WTC11 (cell line): Measurements from ENCODE around the gene ARHGAP15. TPM values are rescaled to one million over a fixed set of nuclear protein-coding genes. Genes with fewer than 3 reads are reported as not detected.

ENCODE experiments used
- ATAC-seq: fragments of 200-7000 bp; cut with Tn5 transposase; 2 replicates; pipeline ENCODE4 v1.10.0; 2021; ENCODE audit warnings: mild to moderate bottlenecking, moderate library complexity
- CTCF ChIA-PET: fragments of 300-600 bp; sonication (Branson Sonifier 250); formaldehyde crosslinking; loops from one replicate; lab custom pipeline; 2021; ENCODE audit warnings: antibody characterized with exemption; lab: Charles Lee
- POLR2A ChIA-PET: fragments of 350-600 bp; sonication (Branson Sonifier 250); formaldehyde crosslinking; loops from one replicate; lab custom pipeline; 2021; ENCODE audit warnings: antibody characterized with exemption; lab: Charles Lee
- DNase-seq: peaks from one replicate; pipeline ENCODE4 v3.0.0; 2021; ENCODE audit warnings: low spot score
- H3K27ac Mint-ChIP-seq: 2 replicates; pipeline ENCODE4 v1.8.0; 2021; ENCODE audit warnings: mixed read lengths
- H3K27me3 Mint-ChIP-seq: 2 replicates; pipeline ENCODE4 v1.8.0; 2021; ENCODE audit warnings: low read depth, mild to moderate bottlenecking, moderate library complexity, mixed read lengths
- H3K36me3 Mint-ChIP-seq: 2 replicates; pipeline ENCODE4 v1.8.0; 2021; ENCODE audit warnings: mixed read lengths
- H3K4me1 Mint-ChIP-seq: 2 replicates; pipeline ENCODE4 v1.8.0; 2022; ENCODE audit warnings: mixed read lengths
- H3K4me3 Mint-ChIP-seq: 2 replicates; pipeline ENCODE4 v1.8.0; 2021; ENCODE audit warnings: mild to moderate bottlenecking, moderate library complexity, mixed read lengths
- H3K9me3 Mint-ChIP-seq: 2 replicates; pipeline ENCODE4 v1.8.0; 2021; ENCODE audit warnings: mixed read lengths
- AR ChIP-seq: fragments of 250-450 bp; sonication (Bioruptor Pico); IDR thresholded peaks from 2 replicates; pipeline ENCODE4 v1.9.0; 2021; ENCODE audit warnings: mild to moderate bottlenecking
- CREB1 ChIP-seq: sonication (generic); formaldehyde crosslinking; IDR thresholded peaks from 2 replicates; pipeline ENCODE4 v1.8.0; 2023; ENCODE audit warnings: mild to moderate bottlenecking, missing genetic modification reagents
- CREM ChIP-seq: sonication (generic); formaldehyde crosslinking; IDR thresholded peaks from 2 replicates; pipeline ENCODE4 v1.8.1; 2022; ENCODE audit warnings: mild to moderate bottlenecking, missing genetic modification reagents, moderate library complexity
- E2F1 ChIP-seq: sonication (generic); formaldehyde crosslinking; IDR thresholded peaks from 2 replicates; pipeline ENCODE4 v1.8.0; 2022; ENCODE audit warnings: mild to moderate bottlenecking, missing genetic modification reagents
- ETV6 ChIP-seq: sonication (generic); formaldehyde crosslinking; IDR thresholded peaks from 2 replicates; pipeline ENCODE4 v1.8.1; 2022; ENCODE audit warnings: mild to moderate bottlenecking, missing genetic modification reagents
- FOXP4 ChIP-seq: sonication (generic); formaldehyde crosslinking; IDR thresholded peaks from 2 replicates; pipeline ENCODE4 v1.8.0; 2022; ENCODE audit warnings: mild to moderate bottlenecking, missing genetic modification reagents
- GABPB1 ChIP-seq: sonication (generic); formaldehyde crosslinking; IDR thresholded peaks from 2 replicates; pipeline ENCODE4 v1.8.1; 2023; ENCODE audit warnings: mild to moderate bottlenecking, missing genetic modification reagents
- GTF2I ChIP-seq: fragments of 250-450 bp; sonication (Bioruptor Pico); conservative IDR thresholded peaks from 2 replicates; pipeline ENCODE4 v1.4.0; 2021; ENCODE audit warnings: mild to moderate bottlenecking
- HMGXB4 ChIP-seq: sonication (generic); formaldehyde crosslinking; IDR thresholded peaks from 2 replicates; pipeline ENCODE4 v1.8.1; 2023; ENCODE audit warnings: mild to moderate bottlenecking, moderate library complexity, missing genetic modification reagents
- NFYB ChIP-seq: sonication (generic); formaldehyde crosslinking; conservative IDR thresholded peaks from 2 replicates; pipeline ENCODE4 v1.8.0; 2022; ENCODE audit warnings: low read depth, missing genetic modification reagents
- NR1H2 ChIP-seq: sonication (generic); formaldehyde crosslinking; IDR thresholded peaks from 2 replicates; pipeline ENCODE4 v1.9.0; 2021; ENCODE audit warnings: mild to moderate bottlenecking, moderate library complexity, missing genetic modification reagents
- RELA ChIP-seq: sonication (generic); formaldehyde crosslinking; IDR thresholded peaks from 2 replicates; pipeline ENCODE4 v1.8.1; 2022; ENCODE audit warnings: missing genetic modification reagents, mild to moderate bottlenecking, borderline replicate concordance
- RORB ChIP-seq: fragments of 250-450 bp; sonication (Bioruptor Pico); IDR thresholded peaks from 2 replicates; pipeline ENCODE4 v1.9.0; 2021; ENCODE audit warnings: mild to moderate bottlenecking
- TCF7 ChIP-seq: sonication (generic); formaldehyde crosslinking; IDR thresholded peaks from 2 replicates; pipeline ENCODE4 v1.8.0; 2022; ENCODE audit warnings: mild to moderate bottlenecking, low read depth, missing genetic modification reagents, moderate library complexity
- USF2 ChIP-seq: sonication (generic); formaldehyde crosslinking; IDR thresholded peaks from 2 replicates; pipeline ENCODE4 v1.8.1; 2023; ENCODE audit warnings: mild to moderate bottlenecking, missing genetic modification reagents, moderate library complexity
- ZMAT4 ChIP-seq: fragments of 250-450 bp; sonication (Bioruptor Pico); IDR thresholded peaks from 2 replicates; pipeline ENCODE4 v1.9.0; 2021; ENCODE audit warnings: mild to moderate bottlenecking
- ZNF512 ChIP-seq: sonication (generic); formaldehyde crosslinking; IDR thresholded peaks from 2 replicates; pipeline ENCODE4 v1.8.1; 2022; ENCODE audit warnings: missing genetic modification reagents, borderline replicate concordance
- ZNF671 ChIP-seq: fragments of 250-450 bp; sonication (Bioruptor Pico); IDR thresholded peaks from 2 replicates; pipeline ENCODE4 v1.8.0; 2021; ENCODE audit warnings: mild to moderate bottlenecking
- total RNA-seq: library from RNA; stranded (reverse); gene quantifications from 3 replicates; pipeline ENCODE4 v1.2.3, GENCODE V29; 2021

The ARHGAP15 gene
- total RNA-seq, 1 experiment from 2014 or later = 0.28 TPM

GRCh38 chr2:143132355-143132754 is 3.1 kb downstream of the ARHGAP15 start:
- no peaks in the 10 kb centered on the region for H3K9me3 Mint-ChIP-seq
- no peaks in the 10 kb centered on the region for H3K27me3 Mint-ChIP-seq
- H3K27ac Mint-ChIP-seq = no peak overlapping the region
- DNase-seq = no peak
- H3K4me1 Mint-ChIP-seq = peaks cover 4% of the 10 kb centered on the region
- no peaks in the 10 kb centered on the region for H3K36me3 Mint-ChIP-seq
- TF ChIP-seq RELA (CRISPR knock-in tag) = no peak
- TF ChIP-seq NFYB (CRISPR knock-in tag) = no peak
- no peak for TF ChIP-seq FOXP4
- TF ChIP-seq AR = no peak
- no peak for TF ChIP-seq RORB (CRISPR knock-in tag)
- no peak for TF ChIP-seq ZMAT4
- no peak for TF ChIP-seq NR1H2
- TF ChIP-seq E2F1 = no peak
- no peak for TF ChIP-seq CREM
- no peak for TF ChIP-seq ZNF512
- no peak for TF ChIP-seq HMGXB4
- TF ChIP-seq ZNF671 (CRISPR knock-in tag) = no peak
- TF ChIP-seq GABPB1 (CRISPR knock-in tag) = no peak
- no peak for TF ChIP-seq ETV6 (CRISPR knock-in tag)
- TF ChIP-seq USF2 (CRISPR knock-in tag) = no peak
- no peak for TF ChIP-seq TCF7 (CRISPR knock-in tag)
- no peak for TF ChIP-seq GTF2I
- no peak for TF ChIP-seq CREB1 (CRISPR knock-in tag)
- ChIA-PET CTCF (interaction anchor here (2.4 kb wide), 1 partner anchor 22 kb away, joined by 5 read pairs; no protein-coding TSS in a partner anchor), POLR2A (no interaction called here)
- H3K4me3 Mint-ChIP-seq = no peak overlapping the region
- ATAC-seq = no peak
